Measurements from ENCODE around the gene SREBF1. TPM values are rescaled to one million over a fixed set of nuclear protein-coding genes. Genes with fewer than 3 reads are reported as not detected.

Gene SREBF1
- total RNA-seq, 1 experiment from 2014 or later, result 360 TPM

DNA sequence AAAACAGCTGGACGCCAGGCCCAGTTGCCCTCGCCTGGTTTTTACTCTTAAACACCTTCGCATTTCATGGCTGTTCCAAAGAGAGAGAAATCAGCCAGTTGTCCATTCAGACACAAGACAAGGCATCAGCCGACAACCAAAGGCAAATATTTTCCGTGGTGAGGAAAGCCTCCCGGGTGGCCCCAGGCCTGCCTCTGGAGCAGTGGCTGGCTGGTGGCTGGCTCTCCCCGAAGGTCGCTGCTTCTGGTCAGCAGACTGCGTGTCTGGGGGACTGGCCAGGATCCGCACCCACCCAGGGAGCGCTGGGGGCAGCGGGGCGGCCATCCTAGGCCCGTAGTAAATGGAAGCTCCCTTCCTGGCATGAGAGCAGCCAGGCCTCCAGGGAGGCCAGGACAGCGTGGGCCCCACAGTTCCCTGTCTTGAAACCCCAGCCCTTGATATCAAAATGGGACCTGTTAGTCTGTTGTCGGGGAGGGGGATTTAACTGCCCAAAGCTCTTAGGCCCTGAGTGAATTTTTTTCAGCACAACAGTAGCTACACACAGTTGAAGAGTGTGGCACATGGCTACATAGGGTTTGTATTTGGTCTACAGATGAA lies 57.7 kb downstream of the SREBF1 start:
- intact Hi-C loops (cut with micrococcal nuclease; ENCODE audit: unreplicated experiment), result no loop called here
- Histone ChIP-seq H3K27me3 (ENCODE audit: insufficient read depth, low read depth) (no peaks in the 10 kb centered on the region), H2AFZ (no peak overlapping the region), H3K9me2 (ENCODE audit: insufficient read depth) (no peaks in the 10 kb centered on the region), H3K4me3 (no peak overlapping the region), H3K9me3 (ENCODE audit: insufficient read depth, low read depth) (no peaks in the 10 kb centered on the region), H3F3A (ENCODE audit: insufficient read depth, low read depth) (peaks cover 29% of the 10 kb centered on the region; the same call in 1 of the 2 replicates), H3K36me3 (ENCODE audit: low read depth) (no peaks in the 10 kb centered on the region), H3K4me2 (no peak overlapping the region), H3K27ac (no peak overlapping the region), H3K4me1 (replicated peaks; ENCODE audit: insufficient read depth) (peaks cover 3% of the 10 kb centered on the region; the same call in 1 of the 2 replicates), H3K79me2 (ENCODE audit: low read depth) (peaks cover 25% of the 10 kb centered on the region; the same call in 1 of the 2 replicates), H4K20me1 (ENCODE audit: insufficient read depth) (peaks cover 74% of the 10 kb centered on the region)
- TF ChIP-seq CTCF (conservative IDR thresholded peaks at IDR 0.05), result no peak
- no peak for TF ChIP-seq EZH2 (IDR thresholded peaks at IDR 0.05; ENCODE audit: low read depth)
- BruUV-seq (replicated peaks), result no TSS peak
- CTCF ChIA-PET, result no interaction called here
- DNase-seq, result no peak
- POLR2A ChIA-PET (ENCODE audit: unreplicated experiment), result no interaction called here

DNA sequence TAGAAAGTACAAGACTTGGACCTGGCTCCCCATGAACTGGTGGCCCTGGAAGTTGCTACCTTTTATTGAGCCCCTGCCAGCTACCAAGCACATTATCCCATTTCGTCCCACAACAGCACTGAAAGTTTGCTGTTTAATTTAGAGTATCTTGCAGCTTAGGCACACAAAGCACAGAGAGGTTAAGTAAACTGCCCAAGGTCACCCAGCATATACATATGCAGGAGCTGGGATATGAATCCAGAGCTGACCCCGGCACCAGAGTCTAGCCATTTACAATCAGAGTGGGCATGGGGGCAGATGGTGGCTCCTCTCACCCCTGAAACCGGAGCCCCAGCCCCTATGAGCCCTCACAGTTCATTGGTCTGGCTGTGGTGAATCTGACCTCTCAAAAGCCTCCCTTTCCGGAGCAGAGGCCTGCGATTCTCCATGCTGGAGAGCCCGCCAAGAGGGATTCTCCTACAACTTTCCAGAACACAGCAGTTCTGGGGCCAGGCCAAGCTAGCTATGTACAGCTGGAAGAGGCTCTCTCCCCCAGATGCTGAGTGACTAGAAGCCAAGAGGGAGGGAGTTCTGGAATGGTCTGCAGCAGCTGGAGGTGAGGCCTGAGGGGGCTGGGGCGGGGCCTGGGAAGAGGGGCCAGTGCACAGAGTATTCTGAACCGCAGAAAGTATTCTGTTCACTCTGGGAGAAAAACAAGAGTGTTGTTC lies 58.3 kb downstream of the SREBF1 start:
- POLR2A ChIA-PET (ENCODE audit: unreplicated experiment), result no interaction called here
- no peak for TF ChIP-seq EZH2 (IDR thresholded peaks at IDR 0.05; ENCODE audit: low read depth)
- TF ChIP-seq CTCF (conservative IDR thresholded peaks at IDR 0.05), result no peak
- Histone ChIP-seq H3K27ac (no peak overlapping the region), H2AFZ (no peak overlapping the region), H3F3A (ENCODE audit: insufficient read depth, low read depth) (peaks cover 31% of the 10 kb centered on the region), H3K4me3 (no peak overlapping the region), H4K20me1 (ENCODE audit: insufficient read depth) (peaks cover 73% of the 10 kb centered on the region), H3K27me3 (ENCODE audit: insufficient read depth, low read depth) (no peaks in the 10 kb centered on the region), H3K4me1 (replicated peaks; ENCODE audit: insufficient read depth) (peaks cover 10% of the 10 kb centered on the region; the same call in 1 of the 2 replicates), H3K9me3 (ENCODE audit: insufficient read depth, low read depth) (no peaks in the 10 kb centered on the region), H3K9me2 (ENCODE audit: insufficient read depth) (no peaks in the 10 kb centered on the region), H3K4me2 (no peak overlapping the region), H3K79me2 (ENCODE audit: low read depth) (peaks cover 27% of the 10 kb centered on the region; the same call in 1 of the 2 replicates), H3K36me3 (ENCODE audit: low read depth) (no peaks in the 10 kb centered on the region)
- BruUV-seq (replicated peaks), result no TSS peak
- intact Hi-C loops (cut with micrococcal nuclease; ENCODE audit: unreplicated experiment), result no loop called here
- CTCF ChIA-PET, result no interaction called here
- no peak for DNase-seq

- no peaks in the 10 kb centered on the region for H3K9me3 ChIP-seq (ENCODE audit: insufficient read depth, low read depth)
- H3K9me2 ChIP-seq (ENCODE audit: insufficient read depth), result no peaks in the 10 kb centered on the region
- no peak for DNase-seq
- H3K4me3 ChIP-seq, result no peak overlapping the region
- no peaks in the 10 kb centered on the region for H3K27me3 ChIP-seq (ENCODE audit: insufficient read depth, low read depth)
- intact Hi-C loops (cut with micrococcal nuclease; ENCODE audit: unreplicated experiment), result no loop called here
- H3K79me2 ChIP-seq (ENCODE audit: low read depth), result peaks cover 31% of the 10 kb centered on the region; the same call in 1 of the 2 replicates
- H3K4me1 ChIP-seq (replicated peaks; ENCODE audit: insufficient read depth), result peaks cover 16% of the 10 kb centered on the region; the same call in 1 of the 2 replicates
- no peak overlapping the region for H3K4me2 ChIP-seq
- BruUV-seq (replicated peaks), result no TSS peak
- H3K27ac ChIP-seq, result no peak overlapping the region
- peaks cover 83% of the 10 kb centered on the region for H4K20me1 ChIP-seq (ENCODE audit: insufficient read depth)
- ChIA-PET POLR2A (ENCODE audit: unreplicated experiment) (interaction anchor here (0.6 kb wide), 1 partner anchor 82 kb away, joined by 9 read pairs; no protein-coding TSS in a partner anchor), CTCF (interaction anchor here (0.9 kb wide), 1 partner anchor 101 kb away, joined by 4 read pairs; no protein-coding TSS in a partner anchor)
- no peak for TF ChIP-seq EZH2 (IDR thresholded peaks at IDR 0.05; ENCODE audit: low read depth)
- no peak for TF ChIP-seq CTCF (conservative IDR thresholded peaks at IDR 0.05)
- H2AFZ ChIP-seq, result no peak overlapping the region
- no peaks in the 10 kb centered on the region for H3K36me3 ChIP-seq (ENCODE audit: low read depth)
- peaks cover 38% of the 10 kb centered on the region for H3F3A ChIP-seq (ENCODE audit: insufficient read depth, low read depth)
These were observed 59.9 kb downstream of the SREBF1 start for GRCh38 chr17:17776889-17777288.
